ENCODE results near the gene DICER1.

Gene DICER1

DNA sequence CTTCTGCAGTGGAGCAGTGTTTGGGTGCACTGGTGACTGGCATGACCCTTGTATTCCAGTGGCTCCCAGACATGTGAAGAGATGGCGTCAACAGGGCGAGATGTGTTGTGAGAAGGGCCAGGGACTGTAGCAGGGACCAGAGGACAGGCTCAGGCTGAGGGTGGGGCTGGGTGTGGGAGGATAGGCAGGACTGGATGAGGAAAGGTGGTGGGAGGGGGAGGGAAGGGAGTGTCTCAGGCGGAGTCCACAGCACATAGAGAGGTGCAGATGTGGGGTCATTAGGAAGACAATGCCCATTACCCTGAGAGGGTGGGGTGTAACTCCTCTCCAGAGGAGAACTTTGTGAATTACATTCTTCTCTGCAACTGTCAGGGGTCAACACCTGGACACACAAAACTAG, 78.5 kb downstream of the DICER1 start:
- H3K27ac Mint-ChIP-seq (ENCODE audit: low read depth) = no peak overlapping the region
- no peak for ATAC-seq (replicated peaks; ENCODE audit: extremely low read depth, poor library complexity, severe bottlenecking)
- H3K4me1 Mint-ChIP-seq = peaks cover 6% of the 10 kb centered on the region
- peaks cover 47% of the 10 kb centered on the region for H3K27me3 Mint-ChIP-seq
- H3K4me3 Mint-ChIP-seq = no peak overlapping the region
- H3K36me3 Mint-ChIP-seq (ENCODE audit: insufficient read depth) = no peaks in the 10 kb centered on the region
- H3K9me3 Mint-ChIP-seq = no peaks in the 10 kb centered on the region
- no peak for DNase-seq (ENCODE audit: low spot score in 2 of 2)

DNA sequence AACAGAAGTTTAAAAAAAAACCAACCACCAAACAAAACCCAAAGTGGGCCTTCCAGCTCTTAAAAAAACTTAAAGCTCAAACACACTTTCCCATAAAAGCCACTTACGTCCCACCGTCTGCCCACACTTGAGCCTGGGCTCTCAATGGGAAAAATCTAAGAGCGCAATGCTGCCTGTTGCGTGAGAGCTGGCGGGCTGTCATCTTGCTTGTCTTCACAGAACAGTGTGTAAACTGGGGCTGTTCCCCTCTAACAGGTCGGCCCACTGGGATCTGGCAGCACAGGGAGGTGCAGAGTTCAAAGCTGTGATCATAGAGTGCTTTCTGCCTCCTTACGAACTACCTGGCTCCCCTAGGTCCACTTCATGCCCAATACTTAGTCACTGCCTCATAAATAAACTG, 80.0 kb downstream of the DICER1 start:
- Mint-ChIP-seq H3K4me1 (peaks cover under 1% of the 10 kb centered on the region), H3K27me3 (peaks cover 62% of the 10 kb centered on the region), H3K36me3 (ENCODE audit: insufficient read depth) (no peaks in the 10 kb centered on the region), H3K27ac (ENCODE audit: low read depth) (no peak overlapping the region), H3K9me3 (no peaks in the 10 kb centered on the region), H3K4me3 (no peak overlapping the region)
- ATAC-seq (replicated peaks; ENCODE audit: extremely low read depth, poor library complexity, severe bottlenecking) (no peak), DNase-seq (ENCODE audit: low spot score in 2 of 2) (no peak)

GRCh38 chr14:95075789-95076188, 81.5 kb downstream of the DICER1 start:
- DNase-seq (ENCODE audit: low spot score in 2 of 2) = no peak
- peaks cover 69% of the 10 kb centered on the region for H3K27me3 Mint-ChIP-seq
- no peak for ATAC-seq (replicated peaks; ENCODE audit: extremely low read depth, poor library complexity, severe bottlenecking)
- H3K9me3 Mint-ChIP-seq = no peaks in the 10 kb centered on the region
- H3K27ac Mint-ChIP-seq (ENCODE audit: low read depth) = no peak overlapping the region
- no peaks in the 10 kb centered on the region for H3K36me3 Mint-ChIP-seq (ENCODE audit: insufficient read depth)
- no peak overlapping the region for H3K4me3 Mint-ChIP-seq
- no peaks in the 10 kb centered on the region for H3K4me1 Mint-ChIP-seq

GRCh38 chr14:95073947-95074346, 83.4 kb downstream of the DICER1 start:
- H3K27ac Mint-ChIP-seq (ENCODE audit: low read depth) = no peak overlapping the region
- no peak for ATAC-seq (replicated peaks; ENCODE audit: extremely low read depth, poor library complexity, severe bottlenecking)

DNA sequence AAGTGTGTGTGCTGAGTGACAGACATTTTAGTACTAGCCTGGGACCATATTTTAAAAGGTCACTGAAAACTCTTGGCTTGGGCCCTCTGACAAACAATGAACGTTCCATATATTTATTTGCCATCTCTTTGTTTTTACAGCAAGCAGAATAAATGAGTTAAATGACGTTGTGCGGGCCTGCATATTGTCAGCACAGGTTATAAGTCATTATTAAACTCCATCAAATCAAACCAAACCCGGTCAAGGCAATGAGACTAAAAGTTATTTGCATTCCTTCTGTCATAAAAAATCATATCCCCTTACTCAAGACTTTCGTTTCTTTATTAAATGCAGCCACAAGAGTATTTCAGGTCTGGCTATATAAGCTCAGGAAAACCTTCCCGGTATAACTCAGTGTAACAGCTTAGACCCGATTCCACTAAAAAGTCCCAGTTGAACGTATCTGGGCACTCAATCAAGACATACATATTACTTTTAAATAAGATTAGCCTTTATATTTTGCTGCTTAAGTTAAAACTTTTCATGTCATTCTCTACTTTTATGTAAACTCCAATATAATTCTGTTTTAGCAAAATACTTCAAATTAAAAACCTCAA, 84.9 kb downstream of the DICER1 start:
- Mint-ChIP-seq H3K36me3 (ENCODE audit: insufficient read depth) (no peaks in the 10 kb centered on the region), H3K4me1 (no peaks in the 10 kb centered on the region), H3K9me3 (no peaks in the 10 kb centered on the region), H3K4me3 (no peak overlapping the region), H3K27ac (ENCODE audit: low read depth) (no peak overlapping the region), H3K27me3 (peaks cover 66% of the 10 kb centered on the region)
- no peak for ATAC-seq (replicated peaks; ENCODE audit: extremely low read depth, poor library complexity, severe bottlenecking)
- DNase-seq (ENCODE audit: low spot score in 2 of 2) = no peak

More at GRCh38 chr14:95073947-95074346, 83.4 kb downstream of the DICER1 start:
- no peak for DNase-seq (ENCODE audit: low spot score in 2 of 2)
- peaks cover 72% of the 10 kb centered on the region for H3K27me3 Mint-ChIP-seq
- H3K36me3 Mint-ChIP-seq (ENCODE audit: insufficient read depth) = no peaks in the 10 kb centered on the region
- H3K4me3 Mint-ChIP-seq = no peak overlapping the region
- no peaks in the 10 kb centered on the region for H3K9me3 Mint-ChIP-seq
- H3K4me1 Mint-ChIP-seq = no peaks in the 10 kb centered on the region

DNA sequence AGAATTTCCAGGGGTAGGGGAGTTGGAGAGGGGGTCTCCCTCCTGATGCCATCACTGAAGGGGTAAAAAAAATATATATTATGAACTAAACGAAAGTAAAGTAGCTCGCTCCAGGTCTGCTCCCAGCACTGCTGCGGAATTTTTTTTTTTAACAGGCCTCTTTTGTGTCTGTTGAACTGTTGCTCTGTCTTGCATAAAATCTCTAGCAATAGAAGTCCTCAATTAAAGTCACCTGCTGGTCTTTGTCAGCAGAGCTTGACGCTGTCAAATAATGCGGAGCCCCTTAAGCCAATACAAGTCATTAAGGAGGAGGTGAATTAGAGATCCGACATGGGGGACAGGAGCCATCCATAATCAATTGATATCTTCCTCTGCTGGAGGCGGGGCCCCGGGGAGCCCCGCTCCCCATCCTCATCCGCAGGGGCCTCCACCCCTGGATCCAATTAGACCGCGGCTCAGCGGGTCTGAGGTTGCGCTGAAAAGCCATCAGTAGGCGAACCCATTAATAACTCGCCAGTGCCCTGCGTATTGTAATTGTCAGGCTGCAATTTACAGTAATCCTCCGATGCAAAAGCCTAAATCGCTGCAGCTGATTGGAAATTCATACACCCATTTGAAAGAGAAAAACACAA, 85.6 kb downstream of the DICER1 start:
- DNase-seq (ENCODE audit: low spot score in 2 of 2) = no peak
- Mint-ChIP-seq H3K27me3 (peaks cover 59% of the 10 kb centered on the region), H3K36me3 (ENCODE audit: insufficient read depth) (no peaks in the 10 kb centered on the region), H3K4me1 (no peaks in the 10 kb centered on the region), H3K9me3 (no peaks in the 10 kb centered on the region), H3K27ac (ENCODE audit: low read depth) (no peak overlapping the region), H3K4me3 (no peak overlapping the region)
- no peak for ATAC-seq (replicated peaks; ENCODE audit: extremely low read depth, poor library complexity, severe bottlenecking)

GRCh38 chr14:95070748-95071435, 86.4 kb downstream of the DICER1 start:
- Mint-ChIP-seq H3K4me1 (no peaks in the 10 kb centered on the region), H3K4me3 (no peak overlapping the region), H3K36me3 (ENCODE audit: insufficient read depth) (no peaks in the 10 kb centered on the region), H3K27me3 (peaks cover 50% of the 10 kb centered on the region), H3K27ac (ENCODE audit: low read depth) (no peak overlapping the region), H3K9me3 (no peaks in the 10 kb centered on the region)
- ATAC-seq (replicated peaks; ENCODE audit: extremely low read depth, poor library complexity, severe bottlenecking) (no peak), DNase-seq (ENCODE audit: low spot score in 2 of 2) (no peak)

GRCh38 chr14:95069547-95069946, 87.8 kb downstream of the DICER1 start:
- DNase-seq (ENCODE audit: low spot score in 2 of 2) (no peak), ATAC-seq (replicated peaks; ENCODE audit: extremely low read depth, poor library complexity, severe bottlenecking) (no peak)
- Mint-ChIP-seq H3K9me3 (no peaks in the 10 kb centered on the region), H3K27ac (ENCODE audit: low read depth) (no peak overlapping the region), H3K4me3 (no peak overlapping the region), H3K27me3 (peaks cover 38% of the 10 kb centered on the region), H3K36me3 (ENCODE audit: insufficient read depth) (no peaks in the 10 kb centered on the region), H3K4me1 (no peaks in the 10 kb centered on the region)

DNA sequence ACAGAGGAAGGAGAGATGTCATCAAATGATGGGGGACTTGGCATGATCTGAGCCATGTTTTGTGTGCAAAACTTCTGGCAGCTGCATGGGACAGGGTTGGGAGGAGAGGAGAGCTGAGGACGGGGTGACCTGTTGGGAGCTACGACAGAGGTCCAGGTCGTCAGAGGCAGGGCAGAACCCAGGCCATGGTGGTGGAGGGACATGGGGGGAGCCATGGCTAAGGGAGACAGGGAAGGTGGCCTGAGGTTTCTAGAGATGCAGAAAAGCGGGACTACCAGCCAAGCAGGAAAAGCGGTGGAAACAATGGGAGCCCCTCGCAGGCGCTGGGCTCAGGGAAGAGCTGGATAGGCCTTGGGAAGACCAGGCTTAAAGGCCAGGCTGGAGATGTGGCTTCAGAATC, 88.3 kb downstream of the DICER1 start:
- Mint-ChIP-seq H3K9me3 (no peaks in the 10 kb centered on the region), H3K27me3 (peaks cover 32% of the 10 kb centered on the region), H3K27ac (ENCODE audit: low read depth) (no peak overlapping the region), H3K4me3 (no peak overlapping the region), H3K36me3 (ENCODE audit: insufficient read depth) (no peaks in the 10 kb centered on the region), H3K4me1 (no peaks in the 10 kb centered on the region)
- ATAC-seq (replicated peaks; ENCODE audit: extremely low read depth, poor library complexity, severe bottlenecking) (no peak), DNase-seq (ENCODE audit: low spot score in 2 of 2) (no peak)

- peaks cover 28% of the 10 kb centered on the region for H3K27me3 Mint-ChIP-seq
- no peak for ATAC-seq (replicated peaks; ENCODE audit: extremely low read depth, poor library complexity, severe bottlenecking)
- H3K36me3 Mint-ChIP-seq (ENCODE audit: insufficient read depth) = no peaks in the 10 kb centered on the region
- DNase-seq (ENCODE audit: low spot score in 2 of 2) = no peak
- no peaks in the 10 kb centered on the region for H3K4me1 Mint-ChIP-seq
- no peak overlapping the region for H3K27ac Mint-ChIP-seq (ENCODE audit: low read depth)
- H3K9me3 Mint-ChIP-seq = no peaks in the 10 kb centered on the region
- H3K4me3 Mint-ChIP-seq = no peak overlapping the region
Measured at GRCh38 chr14:95068521-95068920, 88.8 kb downstream of the DICER1 start.

GRCh38 chr14:95068080-95068479, 89.2 kb downstream of the DICER1 start:
- Mint-ChIP-seq H3K9me3 (no peaks in the 10 kb centered on the region), H3K36me3 (ENCODE audit: insufficient read depth) (no peaks in the 10 kb centered on the region), H3K4me1 (no peaks in the 10 kb centered on the region), H3K4me3 (no peak overlapping the region), H3K27me3 (peaks cover 23% of the 10 kb centered on the region), H3K27ac (ENCODE audit: low read depth) (no peak overlapping the region)
- no peak for ATAC-seq (replicated peaks; ENCODE audit: extremely low read depth, poor library complexity, severe bottlenecking)
- no peak for DNase-seq (ENCODE audit: low spot score in 2 of 2)

DNA sequence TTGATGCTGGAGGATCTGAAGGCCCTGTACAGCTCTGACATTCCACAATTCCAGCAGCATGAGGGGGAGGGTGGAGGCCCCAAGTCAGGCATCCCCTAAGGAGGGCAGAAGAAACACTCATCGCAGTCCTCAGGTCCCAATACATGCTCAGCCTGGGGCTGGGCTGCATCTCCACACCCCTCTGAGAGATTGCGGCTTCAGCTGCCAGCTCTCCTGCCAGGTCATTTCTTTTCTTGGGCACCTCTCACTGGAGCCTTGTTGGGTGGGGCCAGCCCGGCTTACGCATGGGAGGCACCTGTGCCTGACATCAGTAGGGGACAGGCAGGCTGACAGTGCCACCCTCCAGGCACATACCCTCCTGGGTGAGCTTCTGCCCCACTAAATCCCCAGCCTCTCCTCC, 89.8 kb downstream of the DICER1 start:
- no peaks in the 10 kb centered on the region for H3K36me3 Mint-ChIP-seq (ENCODE audit: insufficient read depth)
- H3K27ac Mint-ChIP-seq (ENCODE audit: low read depth) = no peak overlapping the region
- H3K4me1 Mint-ChIP-seq = no peaks in the 10 kb centered on the region
- H3K27me3 Mint-ChIP-seq = peaks cover 18% of the 10 kb centered on the region
- DNase-seq (ENCODE audit: low spot score in 2 of 2) (no peak), ATAC-seq (replicated peaks; ENCODE audit: extremely low read depth, poor library complexity, severe bottlenecking) (no peak)
- H3K9me3 Mint-ChIP-seq = no peaks in the 10 kb centered on the region
- H3K4me3 Mint-ChIP-seq = no peak overlapping the region

- no peak for DNase-seq (ENCODE audit: low spot score in 2 of 2)
- ATAC-seq (replicated peaks; ENCODE audit: extremely low read depth, poor library complexity, severe bottlenecking) = no peak
- H3K4me1 Mint-ChIP-seq = no peaks in the 10 kb centered on the region
- H3K36me3 Mint-ChIP-seq (ENCODE audit: insufficient read depth) = no peaks in the 10 kb centered on the region
- no peak overlapping the region for H3K27ac Mint-ChIP-seq (ENCODE audit: low read depth)
- no peak overlapping the region for H3K4me3 Mint-ChIP-seq
- no peaks in the 10 kb centered on the region for H3K9me3 Mint-ChIP-seq
- peaks cover 8% of the 10 kb centered on the region for H3K27me3 Mint-ChIP-seq
Measured at GRCh38 chr14:95066427-95066986, 90.8 kb downstream of the DICER1 start.

All from central memory CD8-positive, alpha-beta T cell (primary cell).